OCI-LY7 (cell line): ENCODE results near the gene RADIL. TPM values are rescaled to one million over a fixed set of nuclear protein-coding genes. Genes with fewer than 3 reads are reported as not detected.

Source experiments
- BruUV-seq: library from RNA; stranded (reverse); fragments of 400-500 nt; replicated peaks from 2 replicates; lab custom pipeline; 2021; lab: Mats Ljungman, UMichigan
- CTCF ChIA-PET: fragments of 300-600 bp; sonication (Branson Sonifier 250); formaldehyde crosslinking; loops from one replicate; lab custom pipeline; 2022; ENCODE audit warnings: antibody characterized with exemption; ENCODE audit not compliant: unreplicated experiment; lab: Charles Lee
- POLR2A ChIA-PET: fragments of 300-600 bp; sonication (Branson Sonifier 250); formaldehyde crosslinking; loops from one replicate; lab custom pipeline; 2022; ENCODE audit warnings: antibody characterized with exemption; lab: Charles Lee
- DNase-seq: peaks from one replicate; pipeline ENCODE4 v3.0.0-alpha.2; 2015; ENCODE audit warnings: low spot score
- H2AFZ ChIP-seq: fragments of 200-600 bp; sonication (generic), shearing (Covaris generic); 2 replicates; pipeline ENCODE4 v1.6.1; 2014; ENCODE audit warnings: mild to moderate bottlenecking, antibody characterized with exemption, low read length, moderate library complexity
- H3K27ac ChIP-seq: fragments of 200-600 bp; sonication (generic); 2 replicates; pipeline ENCODE4 v1.5.1; 2014; ENCODE audit warnings: mixed run types, low read depth, mild to moderate bottlenecking, moderate library complexity, low read length, inconsistent platforms; ENCODE audit not compliant: poor library complexity, severe bottlenecking
- H3K36me3 ChIP-seq: fragments of 200-600 bp; sonication (generic); 2 replicates; pipeline ENCODE4 v1.6.1; 2014; ENCODE audit warnings: mild to moderate bottlenecking, antibody characterized with exemption, low read length, moderate library complexity, mixed read lengths; ENCODE audit not compliant: insufficient read depth
- H3K4me1 ChIP-seq: fragments of 200-600 bp; sonication (generic); 2 replicates; pipeline ENCODE4 v1.5.1; 2014; ENCODE audit warnings: mild to moderate bottlenecking, low read length; ENCODE audit not compliant: insufficient read depth, poor library complexity, severe bottlenecking
- H3K4me2 ChIP-seq: fragments of 200-600 bp; sonication (generic); 2 replicates; pipeline ENCODE4 v1.6.1; 2014; ENCODE audit warnings: mild to moderate bottlenecking, low read length
- H3K4me3 ChIP-seq: fragments of 200-600 bp; sonication (generic); 2 replicates; pipeline ENCODE4 v1.5.1; 2014; ENCODE audit warnings: mild to moderate bottlenecking, low read depth, low read length; ENCODE audit not compliant: poor library complexity, severe bottlenecking
- H3K79me2 ChIP-seq: fragments of 200-600 bp; sonication (generic); 2 replicates; pipeline ENCODE4 v1.6.1; 2016; ENCODE audit warnings: low read depth, mild to moderate bottlenecking, low read length, moderate library complexity, mixed read lengths; ENCODE audit not compliant: insufficient read depth
- H3K9me2 ChIP-seq: fragments of 200-600 bp; sonication (generic); 2 replicates; pipeline ENCODE4 v1.6.1; 2016; ENCODE audit warnings: mild to moderate bottlenecking, low read length, mixed read lengths; ENCODE audit not compliant: insufficient read depth
- H3K9me3 ChIP-seq: fragments of 200-600 bp; sonication (generic); 2 replicates; pipeline ENCODE4 v1.6.1; 2014; ENCODE audit warnings: mild to moderate bottlenecking, mixed run types, low read length, mixed read lengths
- H4K20me1 ChIP-seq: fragments of 200-600 bp; sonication (generic); 2 replicates; pipeline ENCODE4 v1.6.1; 2014; ENCODE audit warnings: mild to moderate bottlenecking, antibody characterized with exemption, low read length, moderate library complexity, mixed read lengths; ENCODE audit not compliant: insufficient read depth
- EZH2phosphoT487 ChIP-seq: fragments of 200-600 bp; sonication (generic); IDR thresholded peaks from 2 replicates; pipeline ENCODE4 v1.6.1; 2018; ENCODE audit warnings: low read depth, borderline replicate concordance, mild to moderate bottlenecking, mixed run types, antibody characterized with exemption, low read length, moderate library complexity, mixed read lengths
- intact Hi-C: fragments of 100-400 bp; cut with micrococcal nuclease; formaldehyde crosslinking; loops from one replicate; pipeline ENCODE4 v1.10.0; 2022; ENCODE audit not compliant: unreplicated experiment
- total RNA-seq, 2 experiments: library from RNA; depleted of rRNA in 1 of 2; stranded (reverse); fragments of >200 nt in 1 of 2; shearing (Covaris generic) in 1 of 2; gene quantifications; 2 replicates each; pipeline ENCODE4 v1.2.3, GENCODE V29; 2014 to 2022
- TF ChIP-seq, protein P1 (sequence below): fragments of 200-600 bp; sonication (generic); conservative IDR thresholded peaks from 2 replicates; pipeline ENCODE4 v1.5.1; 2014; ENCODE audit warnings: mild to moderate bottlenecking, antibody characterized with exemption, low read length, moderate library complexity, mixed read lengths

The RADIL gene
- total RNA-seq, 2 experiments from 2014 or later, result 0.34 TPM; not detected in 1

DNA sequence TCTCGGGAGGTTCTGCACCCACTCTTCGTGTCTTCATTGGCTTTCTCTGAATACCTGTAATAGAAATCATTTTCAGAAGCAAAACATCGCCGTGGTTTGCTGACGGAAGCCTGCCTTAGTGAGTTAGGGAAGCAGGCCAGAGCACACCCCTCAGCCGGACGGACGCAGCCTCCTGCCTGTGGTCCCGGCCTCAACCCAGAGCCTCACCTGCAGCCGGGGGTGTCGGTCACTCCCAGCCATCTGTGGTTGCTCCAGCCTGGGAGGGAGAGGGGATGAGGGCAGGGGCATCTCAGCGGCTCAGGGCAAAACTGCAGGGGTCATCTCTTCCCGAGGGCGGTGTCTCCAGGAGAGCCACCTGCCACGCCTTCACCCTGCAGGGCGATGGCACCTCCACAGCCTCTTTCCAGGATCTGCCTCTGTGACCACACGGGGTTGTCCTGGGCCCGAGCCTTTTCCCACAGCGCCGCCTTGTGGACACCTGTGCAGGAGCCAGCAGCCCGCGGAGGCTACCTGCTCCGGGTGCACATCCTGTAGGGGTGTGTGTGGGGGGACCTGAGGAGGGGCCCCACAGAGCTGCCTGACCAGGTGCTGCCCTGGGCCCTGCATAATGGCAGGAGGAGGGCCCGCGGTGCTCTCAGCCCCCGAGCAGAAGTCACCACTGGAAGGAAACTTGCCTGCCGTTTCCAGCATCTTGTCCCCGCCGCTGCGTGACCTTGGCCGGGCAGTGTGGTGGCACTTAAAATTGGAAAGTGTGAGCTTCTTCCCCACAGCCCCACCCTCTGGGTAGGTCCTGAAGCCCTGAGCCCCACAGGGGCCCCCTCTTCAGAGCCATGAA lies 129.7 kb downstream of the RADIL start:
- Histone ChIP-seq H2AFZ (no peak overlapping the region), H3K27ac (no peak overlapping the region), H3K9me2 (no peaks in the 10 kb centered on the region), H3K4me2 (no peak overlapping the region), H3K4me1 (no peaks in the 10 kb centered on the region), H4K20me1 (no peaks in the 10 kb centered on the region), H3K9me3 (no peaks in the 10 kb centered on the region), H3K4me3 (no peak overlapping the region), H3K36me3 (peaks cover 57% of the 10 kb centered on the region), H3K79me2 (no peaks in the 10 kb centered on the region)
- intact Hi-C loops, result loop anchor here (1.0 kb wide), 1 partner anchor 143 kb away; no protein-coding TSS in a partner anchor
- TF ChIP-seq, protein P1, sequence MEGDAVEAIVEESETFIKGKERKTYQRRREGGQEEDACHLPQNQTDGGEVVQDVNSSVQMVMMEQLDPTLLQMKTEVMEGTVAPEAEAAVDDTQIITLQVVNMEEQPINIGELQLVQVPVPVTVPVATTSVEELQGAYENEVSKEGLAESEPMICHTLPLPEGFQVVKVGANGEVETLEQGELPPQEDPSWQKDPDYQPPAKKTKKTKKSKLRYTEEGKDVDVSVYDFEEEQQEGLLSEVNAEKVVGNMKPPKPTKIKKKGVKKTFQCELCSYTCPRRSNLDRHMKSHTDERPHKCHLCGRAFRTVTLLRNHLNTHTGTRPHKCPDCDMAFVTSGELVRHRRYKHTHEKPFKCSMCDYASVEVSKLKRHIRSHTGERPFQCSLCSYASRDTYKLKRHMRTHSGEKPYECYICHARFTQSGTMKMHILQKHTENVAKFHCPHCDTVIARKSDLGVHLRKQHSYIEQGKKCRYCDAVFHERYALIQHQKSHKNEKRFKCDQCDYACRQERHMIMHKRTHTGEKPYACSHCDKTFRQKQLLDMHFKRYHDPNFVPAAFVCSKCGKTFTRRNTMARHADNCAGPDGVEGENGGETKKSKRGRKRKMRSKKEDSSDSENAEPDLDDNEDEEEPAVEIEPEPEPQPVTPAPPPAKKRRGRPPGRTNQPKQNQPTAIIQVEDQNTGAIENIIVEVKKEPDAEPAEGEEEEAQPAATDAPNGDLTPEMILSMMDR, result peak; percentile 82
- TF ChIP-seq EZH2phosphoT487, result no peak
- no TSS peak for BruUV-seq
- ChIA-PET CTCF (no interaction called here), POLR2A (no interaction called here)
- DNase-seq, result peak; percentile 71

- H3K4me3 ChIP-seq, result no peak overlapping the region
- H3K4me2 ChIP-seq, result no peak overlapping the region
- no peaks in the 10 kb centered on the region for H4K20me1 ChIP-seq
- no peak for TF ChIP-seq EZH2phosphoT487
- TF ChIP-seq, protein P1, result no peak
- H3K4me1 ChIP-seq, result no peaks in the 10 kb centered on the region
- no peaks in the 10 kb centered on the region for H3K9me3 ChIP-seq
- CTCF ChIA-PET, result no interaction called here
- peaks cover 57% of the 10 kb centered on the region for H3K36me3 ChIP-seq
- intact Hi-C loops, result no loop called here
- no peaks in the 10 kb centered on the region for H3K9me2 ChIP-seq
- BruUV-seq, result no TSS peak
- POLR2A ChIA-PET, result no interaction called here
- no peak overlapping the region for H3K27ac ChIP-seq
- DNase-seq, result no peak
- H3K79me2 ChIP-seq, result peaks cover 4% of the 10 kb centered on the region; the same call in 1 of the 2 replicates
- no peak overlapping the region for H2AFZ ChIP-seq
Observed at GRCh38 chr7:4751398-4751947, 132.0 kb downstream of the RADIL start.

- POLR2A ChIA-PET, result interaction anchor here (1.0 kb wide), 1 partner anchor 25 kb away, joined by 3 read pairs; the partner anchor contains the start of gene AP5Z1
- CTCF ChIA-PET, result no interaction called here
- intact Hi-C loops, result no loop called here
- H2AFZ ChIP-seq, result no peak overlapping the region
- H3K4me1 ChIP-seq, result peaks cover 15% of the 10 kb centered on the region
- H3K79me2 ChIP-seq, result peaks cover 12% of the 10 kb centered on the region; the same call in 1 of the 2 replicates
- H3K9me2 ChIP-seq, result no peaks in the 10 kb centered on the region
- H3K4me3 ChIP-seq, result no peak overlapping the region
- H4K20me1 ChIP-seq, result no peaks in the 10 kb centered on the region
- no TSS peak for BruUV-seq
- TF ChIP-seq, protein P1, result no peak
- no peak for TF ChIP-seq EZH2phosphoT487
- DNase-seq, result no peak
- H3K27ac ChIP-seq, result no peak overlapping the region
- peaks cover 48% of the 10 kb centered on the region for H3K36me3 ChIP-seq
- no peaks in the 10 kb centered on the region for H3K9me3 ChIP-seq
- no peak overlapping the region for H3K4me2 ChIP-seq
Observed at GRCh38 chr7:4749798-4750197, 133.7 kb downstream of the RADIL start.
